Ectodermal cell (in vitro differentiated cells): Measurements from ENCODE around the gene GNRHR.
"Not testable (repeated sequence)": the region's sequence is repeated elsewhere in the genome, so short reads cannot be mapped to it uniquely, and the experiment has no call there.

ENCODE experiments used
- H3K27ac ChIP-seq: 2 replicates; pipeline ENCODE4 v1.7.0; 2013; ENCODE audit warnings: mild to moderate bottlenecking, low read depth, low read length; ENCODE audit not compliant: insufficient read depth, poor library complexity, severe bottlenecking
- H3K27me3 ChIP-seq: 2 replicates; pipeline ENCODE4 v1.7.0; 2013; ENCODE audit warnings: mild to moderate bottlenecking, low read length; ENCODE audit not compliant: insufficient read depth, control insufficient read depth, poor library complexity, severe bottlenecking
- H3K36me3 ChIP-seq: one replicate; pipeline ENCODE4 v1.7.0; 2013; ENCODE audit warnings: low read length; ENCODE audit not compliant: control insufficient read depth, insufficient read depth
- H3K4me1 ChIP-seq: one replicate; pipeline ENCODE4 v1.7.0; 2013; ENCODE audit warnings: low read length; ENCODE audit not compliant: control insufficient read depth, insufficient read depth
- H3K4me3 ChIP-seq: 2 replicates; pipeline ENCODE4 v1.7.0; 2013; ENCODE audit warnings: low read depth, low read length, control low read depth; ENCODE audit not compliant: insufficient read depth
- H3K9me3 ChIP-seq: 2 replicates; pipeline ENCODE4 v1.7.0; 2013; ENCODE audit warnings: mild to moderate bottlenecking, low read length, moderate library complexity; ENCODE audit not compliant: control insufficient read depth
- WGBS, 2 experiments: methylation state at CpG; one replicate each; pipeline ENCODE4 v1.1.7; 2013; ENCODE audit warnings: missing lambda C conversion rate in 2 of 2; 5-methylcytosine and 5-hydroxymethylcytosine counted together

GNRHR gene

DNA sequence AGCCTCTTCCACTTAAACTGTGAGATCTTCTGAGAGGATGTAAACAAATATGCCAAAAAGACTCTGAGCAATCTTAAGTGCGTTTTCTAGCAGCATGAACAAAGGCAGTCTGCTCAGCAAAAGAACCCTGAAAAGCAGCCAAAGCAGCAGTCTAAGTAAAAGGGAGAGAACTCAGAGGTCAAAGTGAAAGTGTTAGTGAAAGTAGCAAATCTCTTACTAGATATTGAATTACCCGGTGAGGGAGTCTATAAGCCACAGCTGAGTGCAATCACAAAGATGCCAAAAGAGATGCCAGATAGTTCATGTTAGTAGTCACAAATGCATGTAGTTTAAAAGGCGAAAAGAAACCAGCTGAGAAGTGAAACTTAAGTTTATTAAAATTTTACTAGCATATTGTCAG is 7.9 kb upstream of the GNRHR start:
- 88 to 91% methylated on average over 3 of the region's 3 CpGs for WGBS, 2 experiments
- Histone ChIP-seq H3K27ac (no peak overlapping the region), H3K9me3 (no peaks in the 10 kb centered on the region), H3K4me3 (no peak overlapping the region), H3K27me3 (no peaks in the 10 kb centered on the region), H3K36me3 (no peaks in the 10 kb centered on the region), H3K4me1 (no peaks in the 10 kb centered on the region)

DNA sequence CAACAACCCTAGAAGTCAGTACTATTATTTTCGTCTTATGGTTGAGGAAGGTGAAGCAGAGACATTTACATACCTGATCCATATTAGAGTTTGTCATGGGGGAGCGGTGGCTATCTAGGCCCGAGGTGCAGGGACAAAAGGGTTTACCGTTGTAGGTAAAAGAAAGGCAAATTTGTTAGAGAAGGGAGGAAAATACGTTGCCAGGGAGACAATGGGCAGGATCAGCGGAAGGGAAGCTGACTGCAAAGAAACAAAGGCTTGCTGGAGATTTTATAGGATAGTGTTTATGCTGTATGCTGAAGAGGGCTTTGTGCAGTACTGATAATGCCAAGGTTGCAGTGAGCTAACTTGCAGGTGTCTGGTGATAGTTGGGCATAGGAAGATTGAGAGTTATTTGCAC is 2.8 kb upstream of the GNRHR start:
- H3K4me1 ChIP-seq, H3K9me3 ChIP-seq, H3K27me3 ChIP-seq, H3K4me3 ChIP-seq, H3K27ac ChIP-seq, H3K36me3 ChIP-seq: not testable (repeated sequence)
- WGBS, 2 experiments, result 44 to 51% methylated on average over 5 to 6 of the region's 6 CpGs

DNA sequence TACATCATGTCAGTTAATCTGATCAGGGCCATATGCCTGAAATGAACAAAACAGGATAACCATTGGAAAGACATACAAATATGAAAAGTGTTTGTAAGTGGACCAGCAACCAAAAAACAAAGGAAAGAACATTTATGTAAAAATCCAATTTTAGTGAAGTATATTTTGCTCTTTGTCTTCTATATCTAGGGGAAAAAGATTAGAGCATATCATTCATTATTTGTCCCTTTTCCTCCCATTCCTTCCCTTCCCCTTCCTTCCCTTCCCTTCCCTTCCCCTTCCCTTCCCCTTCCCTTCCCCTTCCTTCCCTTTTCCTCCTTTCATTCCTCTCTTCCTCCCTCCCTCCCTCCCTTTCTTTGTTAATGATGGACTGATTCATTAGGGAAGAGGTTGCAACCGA is 1.8 kb upstream of the GNRHR start:
- Histone ChIP-seq H3K4me3 (no peak overlapping the region), H3K36me3 (no peaks in the 10 kb centered on the region), H3K4me1 (no peaks in the 10 kb centered on the region), H3K27ac (no peak overlapping the region), H3K9me3 (no peaks in the 10 kb centered on the region), H3K27me3 (no peaks in the 10 kb centered on the region)
- 78 to 86% methylated on average over 1 of the region's 1 CpG for WGBS, 2 experiments

- Histone ChIP-seq H3K9me3 (no peaks in the 10 kb centered on the region), H3K36me3 (no peaks in the 10 kb centered on the region), H3K4me1 (no peaks in the 10 kb centered on the region), H3K27ac (no peak overlapping the region), H3K27me3 (no peaks in the 10 kb centered on the region), H3K4me3 (no peak overlapping the region)
- no CpG with 5 or more reads among the region's 1 CpG for WGBS, 2 experiments
Measured at GRCh38 chr4:67751260-67751659, 2.9 kb downstream of the GNRHR start.

- Histone ChIP-seq H3K27ac (no peak overlapping the region), H3K27me3 (no peaks in the 10 kb centered on the region)
- WGBS, 2 experiments, result 90 to 91% methylated on average over 4 of the region's 4 CpGs
Measured at GRCh38 chr4:67750691-67751090, 3.5 kb downstream of the GNRHR start.

DNA sequence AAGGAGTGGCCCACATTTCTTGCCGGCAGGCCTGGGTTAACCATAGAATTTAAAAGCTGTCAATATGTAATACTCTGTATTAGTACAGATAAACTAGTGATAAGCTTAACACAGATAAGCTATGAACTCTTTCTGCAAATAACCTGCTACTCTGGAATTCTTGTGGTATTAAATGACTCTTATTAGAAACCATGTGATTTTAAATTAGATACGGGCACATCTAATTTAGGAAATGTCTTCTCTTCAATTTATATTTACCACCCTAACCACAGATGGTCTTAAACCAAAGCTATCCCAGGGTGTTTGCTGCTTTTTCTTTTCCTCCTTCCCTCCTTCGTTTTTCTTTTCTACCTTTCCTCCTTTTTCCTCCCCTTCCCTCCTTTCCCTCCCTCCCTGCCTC is 4.9 kb downstream of the GNRHR start:
- no peak overlapping the region for H3K4me3 ChIP-seq
- no peaks in the 10 kb centered on the region for H3K36me3 ChIP-seq
- WGBS, 2 experiments, result 85 to 89% methylated on average over 2 of the region's 3 CpGs
- H3K27me3 ChIP-seq, result no peaks in the 10 kb centered on the region
- no peaks in the 10 kb centered on the region for H3K9me3 ChIP-seq
- no peak overlapping the region for H3K27ac ChIP-seq
- no peaks in the 10 kb centered on the region for H3K4me1 ChIP-seq

More at GRCh38 chr4:67750691-67751090, 3.5 kb downstream of the GNRHR start:
- Histone ChIP-seq H3K9me3 (no peaks in the 10 kb centered on the region), H3K36me3 (no peaks in the 10 kb centered on the region), H3K4me3 (no peak overlapping the region), H3K4me1 (no peaks in the 10 kb centered on the region)

DNA sequence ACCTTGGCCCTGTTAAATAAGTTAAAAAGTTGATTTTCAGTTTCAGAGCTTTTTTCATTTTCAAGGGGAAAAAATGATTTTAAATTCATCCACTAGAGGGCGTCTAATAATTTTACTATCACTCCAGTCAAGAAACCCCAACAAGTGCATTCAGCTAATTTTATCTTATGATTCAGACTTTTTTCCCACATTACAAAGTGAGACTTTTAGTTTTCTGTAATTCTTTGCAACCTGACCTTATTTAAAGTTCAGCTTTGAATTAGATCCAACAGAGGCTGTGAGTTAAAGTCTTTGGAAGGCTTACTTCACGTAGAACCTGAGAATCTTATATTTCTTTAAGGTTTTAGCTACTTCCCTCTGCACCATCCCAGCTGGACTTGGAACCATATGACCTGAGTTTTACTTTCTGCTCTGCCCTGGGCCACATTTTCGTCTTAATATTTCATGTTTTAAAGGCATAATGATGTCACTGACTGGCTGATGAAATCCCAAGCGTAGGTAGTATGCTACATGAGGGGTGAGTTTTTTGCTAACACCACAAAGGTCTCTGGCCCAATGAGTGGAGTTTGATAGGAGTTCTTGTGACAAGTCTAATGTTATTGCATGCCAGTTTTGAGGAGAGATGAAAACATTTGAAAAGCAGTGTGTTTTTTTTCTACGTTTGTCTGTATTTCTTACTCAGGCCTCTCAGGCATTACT is 7.2 kb downstream of the GNRHR start:
- WGBS, 2 experiments, result 61 to 67% methylated on average over 5 of the region's 5 CpGs
- Histone ChIP-seq H3K36me3 (no peaks in the 10 kb centered on the region), H3K27me3 (no peaks in the 10 kb centered on the region), H3K4me1 (no peaks in the 10 kb centered on the region), H3K9me3 (no peaks in the 10 kb centered on the region), H3K4me3 (no peak overlapping the region), H3K27ac (no peak overlapping the region)

DNA sequence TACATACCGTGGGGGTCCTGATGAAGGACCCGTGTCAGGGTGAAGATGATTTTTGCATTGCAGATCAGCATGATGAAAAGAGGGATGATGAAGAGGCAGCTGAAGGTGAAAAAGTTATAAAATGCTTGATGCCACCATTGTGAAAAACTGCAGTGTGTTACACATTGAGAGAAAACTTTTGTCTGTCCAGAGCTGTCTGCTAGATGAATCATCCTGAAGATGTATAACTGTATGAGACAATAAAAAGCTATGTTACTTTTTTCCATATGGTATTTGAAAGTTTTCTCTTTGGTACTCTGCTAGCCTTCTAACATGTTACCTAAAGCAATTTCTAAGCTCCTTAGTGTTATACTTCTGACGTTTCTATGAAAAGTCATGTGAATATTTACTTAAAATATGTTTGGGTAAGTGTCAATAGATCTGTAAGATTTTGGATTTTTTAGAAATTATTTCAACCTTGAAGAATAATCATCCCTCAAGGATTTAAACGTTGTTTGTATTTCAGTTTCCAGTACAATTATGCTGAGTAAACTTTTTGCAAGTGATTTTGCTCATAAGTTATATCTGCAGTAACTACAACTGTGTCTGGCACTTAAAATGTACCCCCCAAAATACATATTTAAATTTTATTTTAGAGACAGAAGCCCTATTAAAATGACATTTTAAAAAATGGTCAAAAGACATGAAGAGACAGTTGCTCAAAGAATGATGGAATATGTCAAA is 9.5 kb downstream of the GNRHR start:
- H3K9me3 ChIP-seq, result no peaks in the 10 kb centered on the region
- no peaks in the 10 kb centered on the region for H3K36me3 ChIP-seq
- H3K4me3 ChIP-seq, result no peak overlapping the region
- WGBS, 2 experiments, result 87 to 95% methylated on average over 2 to 4 of the region's 4 CpGs
- no peaks in the 10 kb centered on the region for H3K4me1 ChIP-seq
- no peaks in the 10 kb centered on the region for H3K27me3 ChIP-seq
- no peak overlapping the region for H3K27ac ChIP-seq

DNA sequence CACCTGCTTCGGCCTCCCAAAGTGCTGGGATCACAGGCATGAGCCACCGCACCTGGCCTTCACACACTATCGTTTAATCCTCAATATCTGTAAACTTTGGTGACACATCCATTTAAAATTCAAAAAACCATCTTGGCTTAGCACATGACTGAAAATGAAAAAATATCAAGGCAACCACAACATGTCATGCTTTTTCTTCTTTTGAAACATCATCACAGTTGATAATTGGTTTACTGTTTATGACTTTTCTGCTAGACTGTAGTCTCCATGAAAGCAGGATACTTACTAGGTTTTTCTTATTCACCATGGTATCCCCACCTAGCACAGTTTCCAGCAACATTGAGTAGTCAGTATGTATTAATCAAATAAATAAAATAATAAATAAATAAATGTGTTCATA is 11.0 kb downstream of the GNRHR start:
- H3K27ac ChIP-seq, result no peak overlapping the region
- no peak overlapping the region for H3K4me3 ChIP-seq
- 91 to 96% methylated on average over 3 of the region's 3 CpGs for WGBS, 2 experiments
- no peaks in the 10 kb centered on the region for H3K27me3 ChIP-seq
- H3K4me1 ChIP-seq, result no peaks in the 10 kb centered on the region
- H3K9me3 ChIP-seq, result no peaks in the 10 kb centered on the region
- H3K36me3 ChIP-seq, result no peaks in the 10 kb centered on the region

- Histone ChIP-seq H3K9me3 (no peaks in the 10 kb centered on the region), H3K4me1 (no peaks in the 10 kb centered on the region)
Measured at GRCh38 chr4:67736262-67736661, 17.9 kb downstream of the GNRHR start.

More at GRCh38 chr4:67736262-67736661, 17.9 kb downstream of the GNRHR start:
- 100% methylated on average over 1 of the region's 1 CpG; no CpG with 5 or more reads in 1 of the 2 experiments for WGBS, 2 experiments
- no peak overlapping the region for H3K4me3 ChIP-seq
- H3K27me3 ChIP-seq, result no peaks in the 10 kb centered on the region
- H3K36me3 ChIP-seq, result no peaks in the 10 kb centered on the region
- no peak overlapping the region for H3K27ac ChIP-seq
